ENCODE measurements around the gene VAT1.

The VAT1 gene

GRCh38 chr17:43039646-43040045, 17.5 kb upstream of the VAT1 start:
- in situ Hi-C loops (cut with MboI; ENCODE audit: low sequenced_read_pairs), result no loop called here
- Histone ChIP-seq H3K36me3 (replicated peaks) (peaks cover 10% of the 10 kb centered on the region), H3K9me3 (no peaks in the 10 kb centered on the region), H3K4me1 (peaks cover 41% of the 10 kb centered on the region), H3K4me3 (no peak overlapping the region), H3K27me3 (ENCODE audit: low read depth) (no peaks in the 10 kb centered on the region)
- DNase-seq (ENCODE audit: low spot score in 2 of 2), result no peak

- DNase-seq (ENCODE audit: low spot score in 2 of 2), result no peak
- Histone ChIP-seq H3K9me3 (no peaks in the 10 kb centered on the region), H3K4me3 (no peak overlapping the region), H3K27me3 (ENCODE audit: low read depth) (no peaks in the 10 kb centered on the region), H3K36me3 (replicated peaks) (no peaks in the 10 kb centered on the region), H3K4me1 (peaks cover 33% of the 10 kb centered on the region)
- in situ Hi-C loops (cut with MboI; ENCODE audit: low sequenced_read_pairs), result no loop called here
These were observed 12.7 kb upstream of the VAT1 start for GRCh38 chr17:43034894-43035293.

GRCh38 chr17:43033948-43034881, 12.0 kb upstream of the VAT1 start:
- peak; percentile 33 to 65 for DNase-seq (ENCODE audit: low spot score in 2 of 2)
- no peaks in the 10 kb centered on the region for H3K36me3 ChIP-seq (replicated peaks)
- peaks cover 30% of the 10 kb centered on the region for H3K4me1 ChIP-seq
- no peak overlapping the region for H3K4me3 ChIP-seq
- H3K9me3 ChIP-seq, result no peaks in the 10 kb centered on the region
- in situ Hi-C loops (cut with MboI; ENCODE audit: low sequenced_read_pairs), result no loop called here
- no peaks in the 10 kb centered on the region for H3K27me3 ChIP-seq (ENCODE audit: low read depth)

- Histone ChIP-seq H3K9me3 (no peaks in the 10 kb centered on the region), H3K36me3 (replicated peaks) (no peaks in the 10 kb centered on the region), H3K4me1 (peaks cover 26% of the 10 kb centered on the region), H3K27me3 (ENCODE audit: low read depth) (no peaks in the 10 kb centered on the region), H3K4me3 (no peak overlapping the region)
- no peak for DNase-seq (ENCODE audit: low spot score in 2 of 2)
- in situ Hi-C loops (cut with MboI; ENCODE audit: low sequenced_read_pairs), result no loop called here
These were observed 9.5 kb upstream of the VAT1 start for GRCh38 chr17:43031666-43032065.

DNA sequence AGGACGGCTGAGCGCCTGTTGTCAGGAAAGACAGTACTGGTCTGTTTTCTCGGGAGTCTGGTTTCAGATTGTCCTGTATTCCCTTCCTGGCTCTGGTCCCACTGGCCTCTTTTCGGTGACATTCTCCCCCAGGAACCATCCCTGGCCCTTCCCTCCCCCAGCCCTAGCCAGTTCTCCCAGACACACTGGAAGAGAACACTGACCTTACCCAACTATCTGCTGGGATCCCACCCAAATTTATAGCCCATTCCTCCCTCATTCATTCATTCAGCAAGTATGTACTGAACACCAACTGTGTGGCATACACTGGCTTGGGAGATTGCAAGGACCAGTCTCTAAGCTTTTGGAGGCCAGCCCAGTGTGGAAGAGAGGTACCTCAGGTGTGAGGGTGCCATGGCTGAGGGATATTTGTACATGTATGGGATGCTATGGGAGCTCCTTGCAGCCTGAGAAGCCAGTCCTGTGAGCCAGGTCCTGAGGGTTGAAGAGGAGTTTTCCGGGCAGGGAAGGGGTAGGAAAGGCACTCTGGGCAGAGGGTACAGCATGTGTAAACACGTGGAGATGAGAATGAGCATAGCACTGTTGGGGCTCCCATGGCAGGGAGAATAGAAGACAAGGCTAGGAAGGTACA, 8.1 kb upstream of the VAT1 start:
- H3K4me3 ChIP-seq, result no peak overlapping the region
- H3K9me3 ChIP-seq, result no peaks in the 10 kb centered on the region
- no peaks in the 10 kb centered on the region for H3K36me3 ChIP-seq (replicated peaks)
- no peaks in the 10 kb centered on the region for H3K27me3 ChIP-seq (ENCODE audit: low read depth)
- no peak for DNase-seq (ENCODE audit: low spot score in 2 of 2)
- peaks cover 12% of the 10 kb centered on the region for H3K4me1 ChIP-seq
- in situ Hi-C loops (cut with MboI; ENCODE audit: low sequenced_read_pairs), result no loop called here

DNA sequence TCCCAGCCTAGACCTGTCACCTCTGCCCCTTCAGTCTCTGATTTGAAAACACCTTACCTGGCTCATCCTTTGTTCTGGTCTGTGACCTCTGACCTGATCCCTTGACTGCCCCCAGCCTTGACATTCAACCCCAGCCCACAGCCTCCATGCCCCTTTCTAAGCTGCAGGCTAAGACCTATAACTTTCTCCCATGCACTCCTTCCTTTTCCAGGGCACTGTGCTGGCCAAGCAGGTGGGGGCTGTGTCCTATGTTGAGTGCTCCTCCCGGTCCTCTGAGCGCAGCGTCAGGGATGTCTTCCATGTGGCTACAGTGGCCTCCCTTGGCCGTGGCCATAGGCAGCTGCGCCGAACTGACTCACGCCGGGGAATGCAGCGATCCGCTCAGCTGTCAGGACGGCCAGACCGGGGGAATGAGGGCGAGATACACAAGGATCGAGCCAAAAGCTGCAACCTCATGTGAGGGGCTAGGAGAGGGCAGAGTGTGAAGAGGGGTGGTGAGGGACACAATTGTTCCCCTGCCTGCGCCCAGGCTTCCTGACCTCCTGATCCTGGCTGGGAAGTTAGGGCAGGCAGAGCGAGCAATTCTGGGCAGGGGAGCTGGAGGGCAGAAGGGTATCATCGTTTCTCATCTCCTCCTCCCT, 6.2 kb upstream of the VAT1 start:
- no peak for DNase-seq (ENCODE audit: low spot score in 2 of 2)
- H3K4me1 ChIP-seq, result no peaks in the 10 kb centered on the region
- H3K4me3 ChIP-seq, result no peak overlapping the region
- H3K36me3 ChIP-seq (replicated peaks), result no peaks in the 10 kb centered on the region
- in situ Hi-C loops (cut with MboI; ENCODE audit: low sequenced_read_pairs), result no loop called here
- H3K27me3 ChIP-seq (ENCODE audit: low read depth), result no peaks in the 10 kb centered on the region
- no peaks in the 10 kb centered on the region for H3K9me3 ChIP-seq

- no peak overlapping the region for H3K4me3 ChIP-seq
- in situ Hi-C loops (cut with MboI; ENCODE audit: low sequenced_read_pairs), result no loop called here
These were observed 5.2 kb upstream of the VAT1 start for GRCh38 chr17:43027091-43028032.

GRCh38 chr17:43026595-43026994, 4.4 kb upstream of the VAT1 start:
- Histone ChIP-seq H3K4me1 (no peaks in the 10 kb centered on the region), H3K27me3 (ENCODE audit: low read depth) (no peaks in the 10 kb centered on the region), H3K36me3 (replicated peaks) (no peaks in the 10 kb centered on the region), H3K9me3 (no peaks in the 10 kb centered on the region), H3K4me3 (no peak overlapping the region)
- no peak for DNase-seq (ENCODE audit: low spot score in 2 of 2)
- in situ Hi-C loops (cut with MboI; ENCODE audit: low sequenced_read_pairs), result no loop called here

More at GRCh38 chr17:43027091-43028032, 5.2 kb upstream of the VAT1 start:
- no peaks in the 10 kb centered on the region for H3K4me1 ChIP-seq
- H3K36me3 ChIP-seq (replicated peaks), result no peaks in the 10 kb centered on the region
- H3K27me3 ChIP-seq (ENCODE audit: low read depth), result no peaks in the 10 kb centered on the region
- no peaks in the 10 kb centered on the region for H3K9me3 ChIP-seq
- DNase-seq (ENCODE audit: low spot score in 2 of 2), result no peak

DNA sequence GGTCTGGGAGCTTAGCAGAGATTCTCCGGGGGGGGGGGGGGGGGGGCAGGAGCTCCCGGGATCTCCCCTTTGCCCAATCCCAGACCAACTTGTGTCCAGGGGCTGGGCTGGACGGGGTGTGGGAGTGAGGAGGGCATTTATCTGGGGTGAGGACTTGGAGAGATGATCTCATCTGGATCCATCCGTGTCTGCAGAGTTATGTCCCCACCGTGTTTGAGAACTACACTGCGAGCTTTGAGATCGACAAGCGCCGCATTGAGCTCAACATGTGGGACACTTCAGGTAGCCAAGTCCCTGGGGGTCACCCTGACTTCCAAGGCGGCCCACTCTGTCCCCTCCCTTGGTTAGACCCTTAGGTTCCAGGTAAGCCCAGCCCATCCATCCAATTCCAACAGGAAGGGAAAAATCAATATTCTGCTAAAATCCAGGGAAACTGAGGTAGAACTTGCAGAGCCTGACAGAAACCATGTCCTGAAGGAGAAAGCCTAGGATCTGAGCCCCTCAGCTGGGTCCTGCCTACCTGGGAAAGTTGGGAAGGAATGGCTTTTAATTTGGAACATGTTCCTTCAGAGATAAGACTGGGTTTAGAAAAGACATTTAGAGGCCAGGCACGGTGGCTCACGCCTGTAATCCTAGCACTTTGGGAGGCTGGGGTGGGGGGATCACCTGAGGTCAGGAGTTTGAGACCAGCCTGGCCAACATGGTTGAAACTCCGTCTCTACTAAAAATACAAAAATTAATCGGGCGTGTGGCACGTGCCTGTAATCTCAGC, 3.8 kb upstream of the VAT1 start:
- peak overlapping the region; percentile 48 for H3K4me3 ChIP-seq

DNA sequence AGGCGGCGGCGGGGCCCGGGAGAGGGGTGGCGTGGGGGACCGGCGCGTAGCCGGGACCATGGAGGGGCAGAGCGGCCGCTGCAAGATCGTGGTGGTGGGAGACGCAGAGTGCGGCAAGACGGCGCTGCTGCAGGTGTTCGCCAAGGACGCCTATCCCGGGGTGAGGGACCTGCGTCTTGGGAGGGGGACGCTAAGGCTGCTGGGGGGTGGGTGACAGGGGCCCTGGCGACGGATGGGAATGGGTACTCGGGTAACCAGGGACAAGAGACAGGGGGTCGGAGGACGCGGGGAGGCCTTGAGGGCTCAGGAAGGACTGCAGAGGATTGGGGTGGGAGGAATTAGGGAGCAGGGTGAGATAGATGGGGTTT, 3.1 kb upstream of the VAT1 start:
- Histone ChIP-seq H3K9me3 (no peaks in the 10 kb centered on the region), H3K4me3 (peak overlapping the region; percentile 48), H3K36me3 (replicated peaks) (no peaks in the 10 kb centered on the region; the same call in 1 of the 2 replicates), H3K27me3 (ENCODE audit: low read depth) (no peaks in the 10 kb centered on the region), H3K4me1 (peaks cover 2% of the 10 kb centered on the region; the same call in 1 of the 2 replicates)
- DNase-seq (ENCODE audit: low spot score in 2 of 2), result peak; percentile 21 to 27
- in situ Hi-C loops (cut with MboI; ENCODE audit: low sequenced_read_pairs), result no loop called here

More for the DNA sequence above, 3.8 kb upstream of the VAT1 start:
- 0 out of 2 replicates have a peak, but pooled peaks cover 1% of the 10 kb centered on the region for H3K4me1 ChIP-seq
- H3K36me3 ChIP-seq (replicated peaks), result no peaks in the 10 kb centered on the region
- in situ Hi-C loops (cut with MboI; ENCODE audit: low sequenced_read_pairs), result no loop called here
- no peaks in the 10 kb centered on the region for H3K9me3 ChIP-seq
- no peak for DNase-seq (ENCODE audit: low spot score in 2 of 2)
- H3K27me3 ChIP-seq (ENCODE audit: low read depth), result no peaks in the 10 kb centered on the region

DNA sequence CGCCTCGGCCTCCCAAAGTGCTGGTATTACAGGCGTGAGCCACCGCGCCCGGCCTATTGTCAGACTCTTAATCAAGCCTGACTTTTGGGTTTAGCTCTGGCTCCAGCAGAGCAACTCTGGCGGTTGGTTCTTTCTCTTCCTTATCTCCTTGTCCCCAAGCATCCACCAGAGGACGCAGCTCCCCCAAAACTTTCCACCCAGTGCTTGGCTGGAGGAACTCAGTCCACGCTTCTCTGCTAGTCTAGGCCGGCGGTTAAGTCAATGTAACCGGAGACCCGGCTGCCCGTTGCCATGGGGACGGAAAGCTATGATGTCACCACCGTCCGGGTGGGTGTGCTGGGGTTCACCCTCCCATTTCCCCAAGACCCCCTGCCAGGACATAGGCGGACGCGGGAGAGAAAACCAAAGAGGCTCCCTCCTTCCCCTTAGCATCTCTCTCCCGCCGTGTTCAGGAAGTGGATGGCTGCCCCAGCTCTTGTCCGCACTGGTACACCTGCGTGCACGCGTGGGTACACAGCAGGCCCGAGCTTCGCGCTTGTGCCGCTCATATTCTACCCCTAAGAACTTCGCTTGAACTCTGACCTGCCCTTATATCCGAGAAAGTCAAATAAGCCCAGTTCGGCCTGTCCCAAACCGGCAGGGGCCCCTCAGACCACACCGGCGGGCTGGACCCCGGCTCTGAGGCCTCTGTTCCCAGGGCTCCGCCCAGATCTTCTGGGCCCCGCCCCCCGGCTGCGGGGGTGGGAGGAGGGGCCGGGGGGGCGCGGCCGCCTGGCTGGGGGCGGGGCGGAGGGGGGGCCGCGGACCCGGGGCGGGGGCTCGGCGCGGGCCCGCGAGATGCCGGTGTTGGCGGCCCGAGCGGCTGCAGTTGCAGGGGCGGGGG, 2.5 kb upstream of the VAT1 start, which contains the start of gene RND2:
Gene RND2, plus strand, starts transcription at position 825 of the 883 bp plus-strand sequence. CDS start 117 bp downstream, outside the sequence.
- DNase-seq (ENCODE audit: low spot score in 2 of 2), result peak; percentile 94 to 96
- Histone ChIP-seq H3K4me1 (peaks cover 2% of the 10 kb centered on the region; the same call in 1 of the 2 replicates), H3K9me3 (no peaks in the 10 kb centered on the region), H3K27me3 (ENCODE audit: low read depth) (no peaks in the 10 kb centered on the region), H3K4me3 (peak within 1 kb of the TSS; percentile 48), H3K36me3 (replicated peaks) (no peaks in the 10 kb centered on the region; the same call in 1 of the 2 replicates)
- in situ Hi-C loops (cut with MboI; ENCODE audit: low sequenced_read_pairs), result no loop called here
